Measurements from ENCODE around the gene KCND3. TPM values are rescaled to one million over a fixed set of nuclear protein-coding genes. Genes with fewer than 3 reads are reported as not detected.

KCND3 gene
- total RNA-seq, 4 donors from 2014 or later: 1.4 to 3.5 (median 3.0) TPM

DNA sequence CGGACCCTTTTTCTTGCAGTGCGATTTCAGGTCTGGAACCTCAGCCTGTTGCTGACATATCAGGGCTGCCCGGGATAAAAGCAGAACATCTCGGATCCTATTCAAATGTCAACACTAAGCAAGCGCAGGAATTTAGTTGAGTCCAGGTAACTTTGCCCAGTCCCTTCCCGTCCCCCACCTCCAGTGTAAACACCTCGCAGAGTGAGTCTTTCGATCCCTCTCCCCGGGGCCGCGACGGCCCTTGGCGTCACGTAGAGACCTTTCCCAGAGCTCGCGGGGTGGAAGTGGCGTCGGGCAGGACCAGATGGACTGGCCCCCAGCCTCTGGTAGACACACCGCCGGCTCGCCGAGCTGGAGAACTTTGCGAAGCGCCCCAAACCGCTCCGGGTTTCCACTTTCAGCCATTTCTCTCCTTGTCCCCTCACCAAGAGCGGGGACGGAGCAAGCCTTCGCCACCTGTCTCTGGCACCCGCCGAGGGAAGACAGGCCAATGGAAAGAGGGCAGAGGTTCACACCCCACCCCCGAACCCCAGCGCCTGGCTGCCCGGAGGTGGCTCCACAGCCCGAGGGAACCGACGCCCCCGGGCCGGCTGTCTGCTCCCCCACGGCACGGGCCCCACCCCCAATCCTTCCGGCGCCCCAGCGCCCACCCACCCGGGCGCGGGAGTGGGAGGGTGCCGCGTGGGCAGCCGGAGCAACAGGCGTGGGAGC lies 570 bp downstream of the KCND3 start:
- peak overlapping the region; percentile 50 to 64 (median 56) for H3K4me3 ChIP-seq

DNA sequence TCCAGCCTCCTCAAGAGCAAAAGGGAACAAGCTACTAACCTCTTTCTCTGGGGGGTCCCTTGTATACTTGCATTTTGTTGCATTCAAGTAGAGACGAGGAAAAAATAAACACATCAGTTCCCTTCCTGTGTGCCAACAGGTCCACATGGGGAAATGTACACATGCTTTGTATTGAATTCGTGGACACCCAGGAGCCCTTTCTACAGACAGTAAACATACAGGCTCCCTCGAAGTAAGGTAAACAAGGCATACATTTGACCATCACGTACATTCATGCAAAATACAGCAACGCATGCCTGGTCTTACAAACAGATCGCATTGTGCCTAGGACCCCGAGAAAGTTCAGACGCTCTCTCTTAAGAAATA lies 1.1 kb downstream of the KCND3 start:
- no peak for DNase-seq
- H3K36me3 ChIP-seq: no peaks in the 10 kb centered on the region
- peak overlapping the region in 2 of 4 donors; percentile 54 to 58 for H3K4me3 ChIP-seq
- TF ChIP-seq, protein P1, sequence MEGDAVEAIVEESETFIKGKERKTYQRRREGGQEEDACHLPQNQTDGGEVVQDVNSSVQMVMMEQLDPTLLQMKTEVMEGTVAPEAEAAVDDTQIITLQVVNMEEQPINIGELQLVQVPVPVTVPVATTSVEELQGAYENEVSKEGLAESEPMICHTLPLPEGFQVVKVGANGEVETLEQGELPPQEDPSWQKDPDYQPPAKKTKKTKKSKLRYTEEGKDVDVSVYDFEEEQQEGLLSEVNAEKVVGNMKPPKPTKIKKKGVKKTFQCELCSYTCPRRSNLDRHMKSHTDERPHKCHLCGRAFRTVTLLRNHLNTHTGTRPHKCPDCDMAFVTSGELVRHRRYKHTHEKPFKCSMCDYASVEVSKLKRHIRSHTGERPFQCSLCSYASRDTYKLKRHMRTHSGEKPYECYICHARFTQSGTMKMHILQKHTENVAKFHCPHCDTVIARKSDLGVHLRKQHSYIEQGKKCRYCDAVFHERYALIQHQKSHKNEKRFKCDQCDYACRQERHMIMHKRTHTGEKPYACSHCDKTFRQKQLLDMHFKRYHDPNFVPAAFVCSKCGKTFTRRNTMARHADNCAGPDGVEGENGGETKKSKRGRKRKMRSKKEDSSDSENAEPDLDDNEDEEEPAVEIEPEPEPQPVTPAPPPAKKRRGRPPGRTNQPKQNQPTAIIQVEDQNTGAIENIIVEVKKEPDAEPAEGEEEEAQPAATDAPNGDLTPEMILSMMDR (IDR thresholded peaks at IDR 0.05): no peak
- TF ChIP-seq POLR2A (IDR thresholded peaks at IDR 0.05) (no peak), POLR2AphosphoS5 (IDR thresholded peaks at IDR 0.05) (no peak), EP300 (IDR thresholded peaks at IDR 0.05; ENCODE audit: low read depth) (no peak)
- H3K4me1 ChIP-seq: peaks cover 3 to 32% (median 26%) of the 10 kb centered on the region in 4 donors
- peaks cover 57% of the 10 kb centered on the region for H3K27me3 ChIP-seq
- in situ Hi-C loops (cut with MboI; ENCODE audit: low pct_ligation_motif_present in 1 of 4, low pct_unique_long_range_greater_than_20kb in 1 of 4, low sequenced_read_pairs in 3 of 4) (no loop called here), intact Hi-C loops (cut with DNase I; ENCODE audit: low total_unique reads) (no loop called here)
- 23 to 40% methylated on average over 1 to 8 of the region's 8 CpGs for WGBS, 2 donors (ENCODE audit: low coverage in 1 of 2)
- no peaks in the 10 kb centered on the region for H3K9me3 ChIP-seq
- no peak overlapping the region for H3K27ac ChIP-seq

More for the DNA sequence above, 570 bp downstream of the KCND3 start:
- no peaks in the 10 kb centered on the region for H3K9me3 ChIP-seq
- no peaks in the 10 kb centered on the region for H3K36me3 ChIP-seq
- WGBS, 2 donors (ENCODE audit: low coverage in 1 of 2): 6% methylated on average over 39 of the region's 51 CpGs; no CpG with 5 or more reads in 1 of the 2 donors
- intact Hi-C loops (cut with DNase I; ENCODE audit: low total_unique reads): no loop called here
- in situ Hi-C loops (cut with MboI; ENCODE audit: low pct_ligation_motif_present in 1 of 4, low pct_unique_long_range_greater_than_20kb in 1 of 4, low sequenced_read_pairs in 3 of 4): no loop called here
- peak; percentile 13 for DNase-seq
- H3K27me3 ChIP-seq: peaks cover 57% of the 10 kb centered on the region
- peaks cover 3 to 32% (median 26%) of the 10 kb centered on the region in 4 donors for H3K4me1 ChIP-seq
- H3K27ac ChIP-seq: peak overlapping the region in 3 of 4 donors; percentile 36 to 64 (median 41)
- TF ChIP-seq EP300 (IDR thresholded peaks at IDR 0.05; ENCODE audit: low read depth) (no peak), POLR2A (IDR thresholded peaks at IDR 0.05) (no peak), POLR2AphosphoS5 (IDR thresholded peaks at IDR 0.05) (no peak)
- TF ChIP-seq, protein P1 (IDR thresholded peaks at IDR 0.05): no peak

- intact Hi-C loops (cut with DNase I; ENCODE audit: low total_unique reads) (no loop called here), in situ Hi-C loops (cut with MboI; ENCODE audit: low pct_ligation_motif_present in 1 of 4, low pct_unique_long_range_greater_than_20kb in 1 of 4, low sequenced_read_pairs in 3 of 4) (no loop called here)
- no peak for DNase-seq
- TF ChIP-seq, protein P1 (IDR thresholded peaks at IDR 0.05): no peak
- TF ChIP-seq POLR2A (IDR thresholded peaks at IDR 0.05): no peak
- TF ChIP-seq EP300 (IDR thresholded peaks at IDR 0.05; ENCODE audit: low read depth): no peak
- no peak for TF ChIP-seq POLR2AphosphoS5 (IDR thresholded peaks at IDR 0.05)
- Histone ChIP-seq H3K27ac (no peak overlapping the region), H3K36me3 (no peaks in the 10 kb centered on the region), H3K4me1 (peaks cover 3 to 32% (median 26%) of the 10 kb centered on the region in 4 donors), H3K9me3 (no peaks in the 10 kb centered on the region), H3K27me3 (peaks cover 53% of the 10 kb centered on the region), H3K4me3 (no peak overlapping the region)
- WGBS, 2 donors (ENCODE audit: low coverage in 1 of 2): 87% methylated on average over 4 of the region's 4 CpGs; no CpG with 5 or more reads in 1 of the 2 donors
Observed at GRCh38 chr1:111987502-111987901, 2.0 kb downstream of the KCND3 start.

DNA sequence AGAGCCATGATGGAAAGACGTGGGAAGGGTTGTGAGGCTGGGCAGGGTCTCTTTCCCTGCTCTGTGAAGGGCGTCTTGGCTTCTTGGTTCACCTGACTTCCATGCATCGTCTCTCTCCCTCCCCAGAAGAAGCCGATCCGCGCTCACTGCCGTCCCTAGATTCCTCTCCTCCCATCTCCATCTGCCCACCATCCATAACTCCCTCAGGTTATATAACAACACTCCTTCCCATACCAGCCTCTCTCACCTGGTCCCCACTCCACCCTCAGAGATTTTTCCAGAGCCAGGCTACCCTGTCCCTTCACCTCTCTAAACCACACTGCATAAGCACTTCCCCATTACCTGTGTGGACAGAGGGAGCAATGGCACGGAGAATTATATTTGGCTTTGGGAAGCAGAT lies 6.0 kb downstream of the KCND3 start:
- no peaks in the 10 kb centered on the region for H3K36me3 ChIP-seq
- H3K9me3 ChIP-seq: no peaks in the 10 kb centered on the region

More for the DNA sequence above, 6.0 kb downstream of the KCND3 start:
- Histone ChIP-seq H3K27ac (no peak overlapping the region), H3K4me3 (no peak overlapping the region), H3K27me3 (peaks cover 17% of the 10 kb centered on the region), H3K4me1 (peaks cover 0 to under 1% (median 0%) of the 10 kb centered on the region in 4 donors)
- WGBS, 2 donors (ENCODE audit: low coverage in 1 of 2): 88 to 100% methylated on average over 1 to 8 of the region's 8 CpGs
- no peak for DNase-seq
- TF ChIP-seq, protein P1 (IDR thresholded peaks at IDR 0.05): no peak
- TF ChIP-seq EP300 (IDR thresholded peaks at IDR 0.05; ENCODE audit: low read depth) (no peak), POLR2A (IDR thresholded peaks at IDR 0.05) (no peak), POLR2AphosphoS5 (IDR thresholded peaks at IDR 0.05) (no peak)
- intact Hi-C loops (cut with DNase I; ENCODE audit: low total_unique reads) (no loop called here), in situ Hi-C loops (cut with MboI; ENCODE audit: low pct_ligation_motif_present in 1 of 4, low pct_unique_long_range_greater_than_20kb in 1 of 4, low sequenced_read_pairs in 3 of 4) (no loop called here)
